ENCODE results near the gene CD226. TPM values are rescaled to one million over a fixed set of nuclear protein-coding genes. Genes with fewer than 3 reads are reported as not detected.

CD226 gene
- polyA plus RNA-seq, 1 experiment, result 0.09 TPM

- no peak for DNase-seq (ENCODE audit: low read depth, low spot score)
- ChIA-PET POLR2A (no interaction called here), CTCF (no interaction called here)
- Histone ChIP-seq H3K4me3 (ENCODE audit: low read depth, low read length) (no peak overlapping the region), H3K27ac (ENCODE audit: low read depth, low read length) (no peak overlapping the region), H3K27me3 (ENCODE audit: control insufficient read depth, insufficient read depth, low read length) (no peaks in the 10 kb centered on the region), H3K9me3 (ENCODE audit: control insufficient read depth, insufficient read depth, low read length) (no peaks in the 10 kb centered on the region)
- TF ChIP-seq, protein P1, sequence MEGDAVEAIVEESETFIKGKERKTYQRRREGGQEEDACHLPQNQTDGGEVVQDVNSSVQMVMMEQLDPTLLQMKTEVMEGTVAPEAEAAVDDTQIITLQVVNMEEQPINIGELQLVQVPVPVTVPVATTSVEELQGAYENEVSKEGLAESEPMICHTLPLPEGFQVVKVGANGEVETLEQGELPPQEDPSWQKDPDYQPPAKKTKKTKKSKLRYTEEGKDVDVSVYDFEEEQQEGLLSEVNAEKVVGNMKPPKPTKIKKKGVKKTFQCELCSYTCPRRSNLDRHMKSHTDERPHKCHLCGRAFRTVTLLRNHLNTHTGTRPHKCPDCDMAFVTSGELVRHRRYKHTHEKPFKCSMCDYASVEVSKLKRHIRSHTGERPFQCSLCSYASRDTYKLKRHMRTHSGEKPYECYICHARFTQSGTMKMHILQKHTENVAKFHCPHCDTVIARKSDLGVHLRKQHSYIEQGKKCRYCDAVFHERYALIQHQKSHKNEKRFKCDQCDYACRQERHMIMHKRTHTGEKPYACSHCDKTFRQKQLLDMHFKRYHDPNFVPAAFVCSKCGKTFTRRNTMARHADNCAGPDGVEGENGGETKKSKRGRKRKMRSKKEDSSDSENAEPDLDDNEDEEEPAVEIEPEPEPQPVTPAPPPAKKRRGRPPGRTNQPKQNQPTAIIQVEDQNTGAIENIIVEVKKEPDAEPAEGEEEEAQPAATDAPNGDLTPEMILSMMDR (IDR thresholded peaks at IDR 0.05; ENCODE audit: low read depth, low read length), result no peak
These were observed 57.1 kb downstream of the CD226 start for GRCh38 chr18:69890558-69890957.

- POLR2A ChIA-PET, result no interaction called here
- CTCF ChIA-PET, result no interaction called here
- H3K27ac ChIP-seq (ENCODE audit: low read depth, low read length), result no peak overlapping the region
- no peak for DNase-seq (ENCODE audit: low read depth, low spot score)
- TF ChIP-seq, protein P1 (IDR thresholded peaks at IDR 0.05; ENCODE audit: low read depth, low read length), result no peak
- H3K9me3 ChIP-seq (ENCODE audit: control insufficient read depth, insufficient read depth, low read length), result no peaks in the 10 kb centered on the region
- no peaks in the 10 kb centered on the region for H3K27me3 ChIP-seq (ENCODE audit: control insufficient read depth, insufficient read depth, low read length)
- no peak overlapping the region for H3K4me3 ChIP-seq (ENCODE audit: low read depth, low read length)
These were observed 58.7 kb downstream of the CD226 start for GRCh38 chr18:69889009-69889408.

DNA sequence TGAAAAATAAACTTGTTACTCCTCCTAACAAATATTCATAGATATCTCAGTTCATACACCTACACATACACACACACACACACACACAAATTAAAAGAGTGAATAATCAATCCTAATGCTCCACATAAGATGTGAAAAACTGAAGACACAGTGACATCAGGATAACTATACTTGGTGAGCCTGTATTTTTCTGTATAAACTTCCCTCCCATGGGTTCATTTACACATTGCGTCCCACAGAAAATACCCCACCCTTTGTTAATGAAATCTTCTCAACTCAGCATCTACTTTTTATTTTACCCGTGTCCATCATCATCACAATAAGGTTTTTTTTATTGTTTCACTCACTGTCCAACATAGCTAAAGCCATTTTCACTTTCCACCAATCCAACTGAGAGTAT lies 60.4 kb downstream of the CD226 start:
- POLR2A ChIA-PET, result no interaction called here
- H3K4me3 ChIP-seq (ENCODE audit: low read depth, low read length), result no peak overlapping the region
- H3K27ac ChIP-seq (ENCODE audit: low read depth, low read length), result no peak overlapping the region
- CTCF ChIA-PET, result no interaction called here
- no peaks in the 10 kb centered on the region for H3K27me3 ChIP-seq (ENCODE audit: control insufficient read depth, insufficient read depth, low read length)
- no peaks in the 10 kb centered on the region for H3K9me3 ChIP-seq (ENCODE audit: control insufficient read depth, insufficient read depth, low read length)
- no peak for DNase-seq (ENCODE audit: low read depth, low spot score)
- TF ChIP-seq, protein P1 (IDR thresholded peaks at IDR 0.05; ENCODE audit: low read depth, low read length), result no peak

DNA sequence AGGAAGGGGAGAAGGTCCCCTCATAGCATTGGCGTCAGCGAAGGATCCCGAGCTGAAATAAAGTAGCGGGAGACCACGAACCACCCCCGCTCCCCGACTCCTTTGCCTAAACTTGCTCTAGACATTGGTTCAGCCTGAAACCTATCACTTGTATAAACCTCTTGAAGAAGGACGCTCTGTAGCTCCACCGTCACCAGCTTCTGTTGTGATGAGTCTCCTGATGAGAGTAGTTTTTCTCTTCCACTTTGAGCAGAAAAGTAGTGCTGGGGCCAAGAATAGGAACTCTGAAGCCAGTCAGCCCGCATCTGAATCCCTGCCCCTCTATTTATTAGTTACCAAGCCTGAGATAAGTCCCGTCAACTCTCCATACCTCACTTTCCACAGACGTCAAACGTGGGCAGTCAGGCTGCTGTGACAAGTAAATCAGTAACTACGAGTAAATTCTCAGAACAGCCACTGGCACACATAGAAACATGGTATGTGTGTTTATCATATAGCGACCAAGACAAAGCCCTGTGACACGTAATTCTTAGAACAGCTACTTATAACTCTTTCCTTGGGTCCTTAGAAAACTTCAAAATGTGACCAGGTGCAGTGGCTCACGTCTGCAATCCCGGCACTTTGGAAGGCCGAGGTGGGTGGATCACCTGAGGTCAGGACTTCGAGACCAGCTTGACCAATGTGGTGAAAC lies 61.7 kb downstream of the CD226 start:
- TF ChIP-seq, protein P1 (IDR thresholded peaks at IDR 0.05; ENCODE audit: low read depth, low read length), result no peak
- Histone ChIP-seq H3K9me3 (ENCODE audit: control insufficient read depth, insufficient read depth, low read length) (no peaks in the 10 kb centered on the region), H3K27me3 (ENCODE audit: control insufficient read depth, insufficient read depth, low read length) (no peaks in the 10 kb centered on the region), H3K27ac (ENCODE audit: low read depth, low read length) (no peak overlapping the region), H3K4me3 (ENCODE audit: low read depth, low read length) (no peak overlapping the region)
- ChIA-PET CTCF (no interaction called here), POLR2A (no interaction called here)
- no peak for DNase-seq (ENCODE audit: low read depth, low spot score)

- TF ChIP-seq, protein P1 (IDR thresholded peaks at IDR 0.05; ENCODE audit: low read depth, low read length), result no peak
- no peaks in the 10 kb centered on the region for H3K9me3 ChIP-seq (ENCODE audit: control insufficient read depth, insufficient read depth, low read length)
- no peaks in the 10 kb centered on the region for H3K27me3 ChIP-seq (ENCODE audit: control insufficient read depth, insufficient read depth, low read length)
- H3K27ac ChIP-seq (ENCODE audit: low read depth, low read length), result no peak overlapping the region
- DNase-seq (ENCODE audit: low read depth, low spot score), result no peak
- ChIA-PET POLR2A (no interaction called here), CTCF (no interaction called here)
- no peak overlapping the region for H3K4me3 ChIP-seq (ENCODE audit: low read depth, low read length)
These were observed 62.3 kb downstream of the CD226 start for GRCh38 chr18:69885355-69885754.
